Endothelial cell of umbilical vein (primary cell): ENCODE results near the gene APCDD1. TPM values are rescaled to one million over a fixed set of nuclear protein-coding genes. Genes with fewer than 3 reads are reported as not detected.

Experiments used
- BruUV-seq: library from RNA; stranded (reverse); fragments of 400-500 nt; replicated peaks from 2 replicates; lab custom pipeline; 2021; lab: Mats Ljungman, UMichigan
- CTCF ChIA-PET: fragments of 300-600, 350-600 bp; sonication (Branson Sonifier 250); formaldehyde crosslinking; loops from one replicate; lab custom pipeline; 2021; ENCODE audit warnings: antibody characterized with exemption, inconsistent platforms; lab: Charles Lee
- POLR2A ChIA-PET: fragments of 300-600, 350-600 bp; sonication (Branson Sonifier 250); formaldehyde crosslinking; loops from one replicate; lab custom pipeline; 2021; ENCODE audit warnings: antibody characterized with exemption, inconsistent platforms; lab: Charles Lee
- DNase-seq: peaks from one replicate; pipeline ENCODE4 v3.0.0-alpha.2; 2011; ENCODE audit warnings: low read depth, low spot score
- FAIRE-seq: peaks from 2 replicates; lab custom pipeline; 2011; peaks lifted over from hg19 to GRCh38; lab: Jason Lieb, UNC
- H2AFZ ChIP-seq: 2 replicates; pipeline ENCODE4 v1.6.0; 2012; ENCODE audit warnings: low read depth, low read length, control low read depth, inconsistent platforms
- H3K27ac ChIP-seq: 2 replicates; pipeline ENCODE4 v1.5.1; 2011; ENCODE audit warnings: low read depth, mild to moderate bottlenecking, control low read depth, low read length, moderate library complexity; ENCODE audit not compliant: insufficient read depth
- H3K27me3 ChIP-seq, 2 experiments: 2 replicates each; pipeline versions ENCODE4 v1.6.0 to v1.6.1; 2011; ENCODE audit warnings: low read length in 2 of 2, mixed read lengths in 1 of 2; ENCODE audit not compliant: control insufficient read depth in 2 of 2, insufficient read depth in 2 of 2
- H3K36me3 ChIP-seq, 2 experiments: 2 replicates in 1 of 2; 3 replicates in 1 of 2; pipeline ENCODE4 v1.5.1; 2011; ENCODE audit warnings: low read length in 2 of 2, mild to moderate bottlenecking in 1 of 2, moderate library complexity in 1 of 2; ENCODE audit not compliant: control insufficient read depth in 2 of 2, insufficient read depth in 2 of 2; ENCODE audit errors: extremely low read depth in 1 of 2
- H3K4me1 ChIP-seq: 3 replicates; pipeline ENCODE4 v1.5.1; 2011; ENCODE audit warnings: mild to moderate bottlenecking, low read length; ENCODE audit not compliant: control insufficient read depth, insufficient read depth; ENCODE audit errors: extremely low read depth
- H3K4me2 ChIP-seq: 2 replicates; pipeline ENCODE4 v1.6.1; 2011; ENCODE audit warnings: low read length, control low read depth, mixed read lengths; ENCODE audit not compliant: insufficient read depth
- H3K4me3 ChIP-seq, 3 experiments: fragments of 200-600 bp in 1 of 3; sonication (generic), shearing (Covaris generic) in 1 of 3; replicated peaks in 1 of 3; 2 replicates each; pipeline ENCODE4 v1.5.1; 2011 to 2016; ENCODE audit warnings: control low read depth in 3 of 3, low read length in 3 of 3, mild to moderate bottlenecking in 2 of 3, inconsistent platforms in 1 of 3, low read depth in 1 of 3, moderate library complexity in 1 of 3; ENCODE audit not compliant: insufficient read depth in 1 of 3
- H3K79me2 ChIP-seq: 2 replicates; pipeline ENCODE4 v1.6.0; 2012; ENCODE audit warnings: low read length, inconsistent platforms; ENCODE audit not compliant: control insufficient read depth, insufficient read depth
- H3K9ac ChIP-seq: replicated peaks from 2 replicates; pipeline ENCODE3; 2011; ENCODE audit warnings: low read length, control low read depth; ENCODE audit not compliant: insufficient read depth; ENCODE audit errors: extremely low read depth
- H3K9me1 ChIP-seq: replicated peaks from 3 replicates; pipeline ENCODE4 v1.6.0; 2011; ENCODE audit warnings: mild to moderate bottlenecking, low read length; ENCODE audit not compliant: control insufficient read depth, insufficient read depth; ENCODE audit errors: extremely low read depth
- H3K9me3 ChIP-seq: replicated peaks from 2 replicates; pipeline ENCODE4 v1.5.1; 2012; ENCODE audit warnings: low read length, inconsistent platforms; ENCODE audit not compliant: control insufficient read depth, insufficient read depth
- H4K20me1 ChIP-seq: replicated peaks from 2 replicates; pipeline ENCODE3; 2011; ENCODE audit warnings: mild to moderate bottlenecking, low read length; ENCODE audit not compliant: control insufficient read depth, insufficient read depth; ENCODE audit errors: extremely low read depth
- CTCF ChIP-seq, 2 donors: IDR thresholded peaks; 1 replicate in 1 of 2; 2 replicates in 1 of 2; pipeline ENCODE4 v1.5.1; 2011; ENCODE audit warnings: low read length in 2 of 2, mild to moderate bottlenecking in 2 of 2, moderate library complexity in 2 of 2, control low read depth in 1 of 2, inconsistent platforms in 1 of 2, low read depth in 1 of 2; ENCODE audit not compliant: insufficient read depth in 1 of 2; ENCODE audit errors: extremely low read depth in 1 of 2
- EZH2 ChIP-seq: IDR thresholded peaks from 2 replicates; pipeline ENCODE4 v1.6.1; 2012; ENCODE audit warnings: borderline replicate concordance, low read depth, mild to moderate bottlenecking, moderate library complexity, low read length, inconsistent platforms; ENCODE audit not compliant: severe bottlenecking
- FOS ChIP-seq: IDR thresholded peaks from 2 replicates; pipeline ENCODE4 v1.6.1; 2011; ENCODE audit warnings: mild to moderate bottlenecking, low read length, moderate library complexity, borderline replicate concordance; ENCODE audit not compliant: insufficient read depth
- GATA2 ChIP-seq: IDR thresholded peaks from 2 replicates; pipeline ENCODE4 v1.7.0; 2011; ENCODE audit warnings: low read depth, mild to moderate bottlenecking, moderate library complexity, mixed read lengths, low read length; ENCODE audit not compliant: insufficient read length, insufficient read depth
- JUN ChIP-seq: IDR thresholded peaks from 2 replicates; pipeline ENCODE4 v1.6.1; 2011; ENCODE audit warnings: borderline replicate concordance, low read depth; ENCODE audit not compliant: insufficient read length, insufficient read depth
- MAX ChIP-seq: IDR thresholded peaks from 2 replicates; pipeline ENCODE4 v1.6.1; 2011; ENCODE audit not compliant: insufficient read depth, insufficient read length
- MYC ChIP-seq: IDR thresholded peaks from one replicate; pipeline ENCODE4 v1.6.1; 2011; ENCODE audit warnings: mild to moderate bottlenecking, low read depth, low read length
- POLR2A ChIP-seq: IDR thresholded peaks from 2 replicates; pipeline ENCODE4 v1.6.1; 2012; ENCODE audit warnings: low read depth, mild to moderate bottlenecking, control low read depth, low read length
- POLR2AphosphoS5 ChIP-seq: IDR thresholded peaks from 2 replicates; pipeline ENCODE4 v1.6.1; 2012; ENCODE audit warnings: low read depth, mild to moderate bottlenecking, control low read depth, low read length, moderate library complexity; ENCODE audit not compliant: insufficient read depth
- dilution Hi-C: fragments of 300-500 bp; cut with MboI; formaldehyde crosslinking; loops from one replicate; pipeline ENCODE4 v1.15.0; 2019; ENCODE audit warnings: low sequenced_read_pairs; ENCODE audit not compliant: extremely low pct_ligation_motif_present
- intact Hi-C: fragments of 100-400 bp; cut with micrococcal nuclease; formaldehyde crosslinking; loops from one replicate; pipeline ENCODE4 v1.10.0; 2022
- polyA plus RNA-seq, 4 experiments: library from polyadenylated mRNA; depleted of rRNA in 3 of 4; stranded (reverse) in 3 of 4; unstranded in 1 of 4; fragments of >200 nt; gene quantifications; 2 replicates each; pipeline versions ENCODE4 v1.2.1 to v1.2.3, GENCODE V29; 2011 to 2012; ENCODE audit warnings: missing spikeins in 1 of 4
- total RNA-seq: library from RNA; stranded (reverse); gene quantifications from 2 replicates; pipeline ENCODE4 v1.2.3, GENCODE V29; 2021

Gene APCDD1
- total and polyA plus RNA-seq, 2 donors (not counting 3 experiments of a cell fraction or from before 2014, with no cell fraction given), result 0.95 to 1.4 TPM

- dilution Hi-C loops (no loop called here), intact Hi-C loops (no loop called here)
- H3K9me3 ChIP-seq, result no peaks in the 10 kb centered on the region
- H3K4me2 ChIP-seq, result no peak overlapping the region
- no peak overlapping the region for H3K4me3 ChIP-seq
- H3K4me1 ChIP-seq, result no peaks in the 10 kb centered on the region
- peaks cover 1 to 2% of the 10 kb centered on the region in 2 experiments for H3K27me3 ChIP-seq
- no peaks in the 10 kb centered on the region for H3K79me2 ChIP-seq
- H3K9me1 ChIP-seq, result no peaks in the 10 kb centered on the region
- ChIA-PET POLR2A (no interaction called here), CTCF (no interaction called here)
- no peaks in the 10 kb centered on the region for H4K20me1 ChIP-seq
- BruUV-seq, result no TSS peak
- no peak overlapping the region for H3K27ac ChIP-seq
- H3K9ac ChIP-seq, result no peak overlapping the region
- FAIRE-seq, result no peak
- no peak for TF ChIP-seq MYC
- no peak for TF ChIP-seq POLR2AphosphoS5
- TF ChIP-seq EZH2, result no peak
- no peak for TF ChIP-seq POLR2A
- no peak for TF ChIP-seq JUN
- no peak for TF ChIP-seq FOS
- no peak for TF ChIP-seq GATA2
- no peak for TF ChIP-seq MAX
- TF ChIP-seq CTCF (IDR thresholded peaks at IDR 0.05; ENCODE audit: extremely low read depth in 1 of 2, insufficient read depth in 1 of 2, low read depth in 1 of 2, low read length in 2 of 2), result no peak
- H2AFZ ChIP-seq, result no peak overlapping the region
- no peak for DNase-seq
- H3K36me3 ChIP-seq, result no peaks in the 10 kb centered on the region
Measured at GRCh38 chr18:10490401-10491165, 36.1 kb downstream of the APCDD1 start.
